Ishikawa (cell line): ENCODE data around the gene NHSL2.

Experiments used
- CEBPB ChIP-seq: IDR thresholded peaks from 2 replicates; pipeline ENCODE4 v1.6.1; 2012
- CREB1 ChIP-seq: IDR thresholded peaks from 2 replicates; pipeline ENCODE4 v1.6.1; 2012; ENCODE audit warnings: low read depth
- EGR1 ChIP-seq: IDR thresholded peaks from 2 replicates; pipeline ENCODE4 v1.6.1; 2012
- EP300 ChIP-seq: IDR thresholded peaks from 2 replicates; pipeline ENCODE4 v1.6.1; 2012; ENCODE audit warnings: borderline replicate concordance
- FOXM1 ChIP-seq: IDR thresholded peaks from 2 replicates; pipeline ENCODE4 v1.6.1; 2012; ENCODE audit warnings: low read depth, borderline replicate concordance
- MAX ChIP-seq: IDR thresholded peaks from 2 replicates; pipeline ENCODE4 v1.6.1; 2012
- RAD21 ChIP-seq: IDR thresholded peaks from 2 replicates; pipeline ENCODE4 v1.6.1; 2012; ENCODE audit warnings: low read depth
- TAF1 ChIP-seq: IDR thresholded peaks from 2 replicates; pipeline ENCODE4 v1.6.1; 2012; ENCODE audit warnings: low read depth, mild to moderate bottlenecking
- TEAD4 ChIP-seq: IDR thresholded peaks from 2 replicates; pipeline ENCODE4 v1.6.1; 2012
- YY1 ChIP-seq: IDR thresholded peaks from 2 replicates; pipeline ENCODE4 v1.6.1; 2012; ENCODE audit warnings: low read depth
- ZBTB7A ChIP-seq: IDR thresholded peaks from 2 replicates; pipeline ENCODE4 v1.6.1; 2012; ENCODE audit warnings: low read depth
- TF ChIP-seq, protein P1 (sequence below): IDR thresholded peaks from 2 replicates; pipeline ENCODE4 v1.6.1; 2012; ENCODE audit warnings: low read depth, mild to moderate bottlenecking

DNA sequence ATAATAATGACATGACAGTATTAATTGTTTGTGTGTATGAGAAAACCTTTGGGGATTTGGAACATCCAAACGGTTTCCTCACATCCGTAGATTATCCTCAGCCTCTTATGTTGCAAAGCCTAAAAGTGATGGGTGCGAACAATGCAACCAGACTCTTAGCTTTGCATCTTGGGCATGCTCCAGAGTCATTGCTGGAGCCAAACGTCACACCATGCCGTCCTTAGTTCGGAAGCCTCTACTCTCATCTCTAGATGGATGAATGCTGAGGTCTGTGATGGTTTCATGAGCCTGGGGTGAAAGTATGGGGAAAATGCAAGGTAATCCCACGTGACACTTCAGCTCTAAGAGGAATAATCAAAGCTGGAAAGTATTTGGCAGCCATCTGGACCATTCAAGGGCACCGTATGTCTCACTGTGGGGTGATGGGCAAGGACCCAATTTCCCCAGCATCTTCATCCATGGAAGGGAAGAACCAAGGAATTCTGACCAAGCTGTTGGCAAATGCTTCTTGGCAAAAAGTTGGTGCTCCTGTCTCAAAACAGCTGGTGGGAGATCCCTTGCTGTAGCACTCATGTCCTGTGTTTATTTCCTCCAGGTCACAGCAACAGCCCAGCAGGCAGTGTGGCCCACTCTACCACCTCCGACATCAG is 227.3 kb downstream of the NHSL2 start:
- TF ChIP-seq EGR1 (no peak), TAF1 (no peak), YY1 (no peak), EP300 (no peak), MAX (no peak), TEAD4 (no peak), ZBTB7A (no peak), CEBPB (no peak), FOXM1 (no peak), CREB1 (no peak), RAD21 (no peak)
- TF ChIP-seq, protein P1, sequence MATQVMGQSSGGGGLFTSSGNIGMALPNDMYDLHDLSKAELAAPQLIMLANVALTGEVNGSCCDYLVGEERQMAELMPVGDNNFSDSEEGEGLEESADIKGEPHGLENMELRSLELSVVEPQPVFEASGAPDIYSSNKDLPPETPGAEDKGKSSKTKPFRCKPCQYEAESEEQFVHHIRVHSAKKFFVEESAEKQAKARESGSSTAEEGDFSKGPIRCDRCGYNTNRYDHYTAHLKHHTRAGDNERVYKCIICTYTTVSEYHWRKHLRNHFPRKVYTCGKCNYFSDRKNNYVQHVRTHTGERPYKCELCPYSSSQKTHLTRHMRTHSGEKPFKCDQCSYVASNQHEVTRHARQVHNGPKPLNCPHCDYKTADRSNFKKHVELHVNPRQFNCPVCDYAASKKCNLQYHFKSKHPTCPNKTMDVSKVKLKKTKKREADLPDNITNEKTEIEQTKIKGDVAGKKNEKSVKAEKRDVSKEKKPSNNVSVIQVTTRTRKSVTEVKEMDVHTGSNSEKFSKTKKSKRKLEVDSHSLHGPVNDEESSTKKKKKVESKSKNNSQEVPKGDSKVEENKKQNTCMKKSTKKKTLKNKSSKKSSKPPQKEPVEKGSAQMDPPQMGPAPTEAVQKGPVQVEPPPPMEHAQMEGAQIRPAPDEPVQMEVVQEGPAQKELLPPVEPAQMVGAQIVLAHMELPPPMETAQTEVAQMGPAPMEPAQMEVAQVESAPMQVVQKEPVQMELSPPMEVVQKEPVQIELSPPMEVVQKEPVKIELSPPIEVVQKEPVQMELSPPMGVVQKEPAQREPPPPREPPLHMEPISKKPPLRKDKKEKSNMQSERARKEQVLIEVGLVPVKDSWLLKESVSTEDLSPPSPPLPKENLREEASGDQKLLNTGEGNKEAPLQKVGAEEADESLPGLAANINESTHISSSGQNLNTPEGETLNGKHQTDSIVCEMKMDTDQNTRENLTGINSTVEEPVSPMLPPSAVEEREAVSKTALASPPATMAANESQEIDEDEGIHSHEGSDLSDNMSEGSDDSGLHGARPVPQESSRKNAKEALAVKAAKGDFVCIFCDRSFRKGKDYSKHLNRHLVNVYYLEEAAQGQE = no peak
